ENCODE results near the gene CLASRP.

DNA sequence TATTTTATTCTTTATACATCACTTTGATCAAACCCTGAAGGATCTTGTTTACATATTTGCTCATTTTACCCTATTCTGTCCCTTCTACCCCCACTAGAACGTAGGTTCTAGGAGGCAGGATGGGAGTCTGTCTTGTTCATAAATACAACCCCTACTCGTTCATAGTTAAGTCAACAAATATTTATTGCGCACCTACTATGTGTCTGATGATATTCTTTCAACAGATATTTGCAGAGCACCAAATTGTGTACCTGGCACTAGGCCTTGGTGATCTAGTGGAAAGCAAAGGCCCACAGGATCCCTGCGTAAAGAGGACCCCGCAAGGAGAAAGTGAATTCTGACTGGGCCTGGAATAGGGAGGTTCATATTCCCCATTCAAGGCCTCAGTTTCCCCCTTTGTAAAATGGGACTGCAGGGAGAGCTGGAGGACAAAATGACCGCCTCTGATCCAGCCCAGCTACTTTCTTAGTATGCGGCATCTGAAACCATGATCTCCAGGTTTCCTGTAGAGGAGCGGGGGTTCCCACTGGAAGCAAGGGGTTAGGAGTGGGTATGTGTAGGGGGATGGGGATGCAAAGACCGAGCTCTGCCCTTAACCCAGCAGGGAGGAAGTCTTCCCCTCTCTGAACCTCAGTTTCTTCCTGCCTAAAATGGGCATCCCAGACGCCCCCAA lies 39.7 kb downstream of the CLASRP start:
- TF ChIP-seq, protein P1, sequence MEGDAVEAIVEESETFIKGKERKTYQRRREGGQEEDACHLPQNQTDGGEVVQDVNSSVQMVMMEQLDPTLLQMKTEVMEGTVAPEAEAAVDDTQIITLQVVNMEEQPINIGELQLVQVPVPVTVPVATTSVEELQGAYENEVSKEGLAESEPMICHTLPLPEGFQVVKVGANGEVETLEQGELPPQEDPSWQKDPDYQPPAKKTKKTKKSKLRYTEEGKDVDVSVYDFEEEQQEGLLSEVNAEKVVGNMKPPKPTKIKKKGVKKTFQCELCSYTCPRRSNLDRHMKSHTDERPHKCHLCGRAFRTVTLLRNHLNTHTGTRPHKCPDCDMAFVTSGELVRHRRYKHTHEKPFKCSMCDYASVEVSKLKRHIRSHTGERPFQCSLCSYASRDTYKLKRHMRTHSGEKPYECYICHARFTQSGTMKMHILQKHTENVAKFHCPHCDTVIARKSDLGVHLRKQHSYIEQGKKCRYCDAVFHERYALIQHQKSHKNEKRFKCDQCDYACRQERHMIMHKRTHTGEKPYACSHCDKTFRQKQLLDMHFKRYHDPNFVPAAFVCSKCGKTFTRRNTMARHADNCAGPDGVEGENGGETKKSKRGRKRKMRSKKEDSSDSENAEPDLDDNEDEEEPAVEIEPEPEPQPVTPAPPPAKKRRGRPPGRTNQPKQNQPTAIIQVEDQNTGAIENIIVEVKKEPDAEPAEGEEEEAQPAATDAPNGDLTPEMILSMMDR (IDR thresholded peaks at IDR 0.05): no peak
- TF ChIP-seq POLR2AphosphoS5 (IDR thresholded peaks at IDR 0.05) (no peak), EP300 (IDR thresholded peaks at IDR 0.05) (no peak), POLR2A (IDR thresholded peaks at IDR 0.05) (no peak)

Data from sigmoid colon (tissue), 4 donors.